Tibial nerve (tissue), 4 donors: Measurements from ENCODE around the gene FUOM.

ENCODE experiments used
- CTCF ChIP-seq, 5 experiments: fragments of 200-600 bp in 3 of 5; fragments of 450-650 bp in 2 of 5; sonication (generic) in 3 of 5; IDR thresholded peaks; one replicate each; pipeline ENCODE4 v1.5.1; 2016 to 2019; ENCODE audit warnings: antibody characterized with exemption in 5 of 5, mild to moderate bottlenecking in 3 of 5, moderate library complexity in 2 of 5
- EP300 ChIP-seq, 2 donors: sonication (generic); formaldehyde crosslinking; IDR thresholded peaks; one replicate each; pipeline ENCODE4 v1.6.1; 2017; ENCODE audit warnings: antibody characterized with exemption in 2 of 2, mild to moderate bottlenecking in 1 of 2
- POLR2A ChIP-seq, 2 donors: fragments of 450-650 bp; IDR thresholded peaks; one replicate each; pipeline ENCODE4 v1.6.1; 2017; ENCODE audit warnings: antibody characterized with exemption in 2 of 2, mild to moderate bottlenecking in 2 of 2, moderate library complexity in 2 of 2

- TF ChIP-seq CTCF (IDR thresholded peaks at IDR 0.05) (peak; percentile 48 to 69 (median 62)), POLR2A (IDR thresholded peaks at IDR 0.05) (no peak), EP300 (IDR thresholded peaks at IDR 0.05) (no peak)
Observed at GRCh38 chr10:133318494-133319127, 39.2 kb downstream of the FUOM start.
